Muscle layer of duodenum (tissue), 2 donors: ENCODE measurements around the gene MICAL3.

Experiments
- H3K27ac ChIP-seq: one replicate; pipeline ENCODE4 v1.7.0; 2013; ENCODE audit warnings: mild to moderate bottlenecking, low read length
- H3K27me3 ChIP-seq: one replicate; pipeline ENCODE4 v1.7.0; 2013; ENCODE audit warnings: low read depth, mild to moderate bottlenecking, control low read depth, low read length
- H3K36me3 ChIP-seq, 2 donors: one replicate each; pipeline ENCODE4 v1.7.0; 2013; ENCODE audit warnings: low read length in 2 of 2, control low read depth in 1 of 2, mild to moderate bottlenecking in 1 of 2; ENCODE audit not compliant: insufficient read depth in 2 of 2, control insufficient read depth in 1 of 2
- H3K4me1 ChIP-seq, 2 donors: one replicate each; pipeline ENCODE4 v1.7.0; 2013; ENCODE audit warnings: low read length in 2 of 2, mild to moderate bottlenecking in 2 of 2, control low read depth in 1 of 2, moderate library complexity in 1 of 2; ENCODE audit not compliant: insufficient read depth in 2 of 2, control insufficient read depth in 1 of 2
- H3K4me3 ChIP-seq, 2 donors: one replicate each; pipeline ENCODE4 v1.7.0; 2013; ENCODE audit warnings: low read length in 2 of 2, low read depth in 1 of 2, mild to moderate bottlenecking in 1 of 2
- H3K9me3 ChIP-seq, 2 donors: one replicate each; pipeline ENCODE4 v1.7.0; 2013; ENCODE audit warnings: low read length in 2 of 2, control low read depth in 1 of 2, mild to moderate bottlenecking in 1 of 2; ENCODE audit not compliant: control insufficient read depth in 1 of 2
- donor health status: healthy.

The MICAL3 gene

GRCh38 chr22:17968126-17968525, 56.2 kb downstream of the MICAL3 start:
- Histone ChIP-seq H3K27me3 (no peaks in the 10 kb centered on the region), H3K9me3 (no peaks in the 10 kb centered on the region), H3K36me3 (no peaks in the 10 kb centered on the region), H3K4me1 (peaks cover 10 to 44% of the 10 kb centered on the region in 2 donors), H3K4me3 (no peak overlapping the region), H3K27ac (no peak overlapping the region)

DNA sequence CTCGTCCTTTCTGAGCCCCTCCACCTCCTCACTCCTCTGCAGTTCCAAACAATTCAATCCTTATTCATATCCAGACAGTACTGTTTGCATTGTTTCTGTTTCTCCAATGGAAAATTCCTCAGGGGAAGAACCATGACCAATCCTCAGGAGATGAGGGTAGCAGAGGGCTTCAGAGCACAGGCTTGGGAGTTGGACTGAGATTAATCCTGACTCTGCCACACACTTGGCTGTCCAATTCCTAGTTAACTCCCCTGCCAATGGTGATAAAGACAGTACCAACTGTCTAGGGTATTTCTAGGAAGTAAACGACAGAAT, 58.0 kb downstream of the MICAL3 start:
- Histone ChIP-seq H3K27me3 (no peaks in the 10 kb centered on the region), H3K4me3 (no peak overlapping the region), H3K9me3 (no peaks in the 10 kb centered on the region), H3K36me3 (no peaks in the 10 kb centered on the region), H3K27ac (no peak overlapping the region), H3K4me1 (peaks cover 0 to 34% of the 10 kb centered on the region in 2 donors)

DNA sequence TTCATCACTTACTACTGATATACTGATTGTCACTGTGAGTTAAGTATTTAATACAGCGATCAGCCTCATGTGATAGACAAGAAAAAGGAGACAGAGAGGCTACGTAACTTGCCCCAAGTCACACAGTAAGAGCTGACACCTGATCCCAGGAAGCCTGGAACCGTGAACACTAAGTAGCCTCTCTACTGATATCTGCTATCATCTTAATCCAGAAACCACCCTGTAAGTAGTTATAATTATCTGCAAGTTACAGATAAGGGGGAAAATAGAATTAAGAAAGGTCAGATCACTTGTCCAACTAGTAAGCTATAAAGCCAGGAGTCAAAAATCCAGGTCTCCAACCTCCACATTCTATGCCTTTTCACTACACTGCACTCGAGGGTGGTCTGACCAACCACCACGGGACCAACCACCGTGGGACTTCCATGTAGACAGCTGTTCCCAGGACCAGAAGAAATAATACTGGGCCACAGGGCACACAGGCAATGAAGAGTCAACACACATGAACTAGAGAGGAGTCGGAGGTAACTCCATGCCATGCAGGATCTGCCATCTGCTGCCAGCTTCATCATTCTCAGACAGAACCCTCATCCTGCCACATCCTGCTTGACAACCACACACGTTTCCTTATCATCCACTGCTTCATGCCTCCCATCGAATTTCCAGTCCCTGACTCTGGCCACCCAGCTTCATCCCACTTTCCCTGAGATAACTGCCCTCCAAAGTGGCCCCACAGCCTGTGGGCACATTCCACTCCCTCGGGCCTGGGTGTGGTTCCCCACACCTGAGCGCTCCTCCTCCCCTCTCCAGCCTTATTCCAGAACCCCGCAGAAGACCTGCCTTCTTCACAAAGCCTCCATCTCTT, 58.6 kb downstream of the MICAL3 start:
- Histone ChIP-seq H3K4me1 (peaks cover 0 to 34% of the 10 kb centered on the region in 2 donors), H3K27ac (no peak overlapping the region), H3K4me3 (no peak overlapping the region), H3K9me3 (no peaks in the 10 kb centered on the region), H3K27me3 (no peaks in the 10 kb centered on the region), H3K36me3 (no peaks in the 10 kb centered on the region)

GRCh38 chr22:17964643-17965042, 59.7 kb downstream of the MICAL3 start:
- Histone ChIP-seq H3K27me3 (no peaks in the 10 kb centered on the region), H3K4me1 (peaks cover 0 to 32% of the 10 kb centered on the region in 2 donors), H3K36me3 (no peaks in the 10 kb centered on the region), H3K27ac (no peak overlapping the region), H3K4me3 (no peak overlapping the region), H3K9me3 (no peaks in the 10 kb centered on the region)

DNA sequence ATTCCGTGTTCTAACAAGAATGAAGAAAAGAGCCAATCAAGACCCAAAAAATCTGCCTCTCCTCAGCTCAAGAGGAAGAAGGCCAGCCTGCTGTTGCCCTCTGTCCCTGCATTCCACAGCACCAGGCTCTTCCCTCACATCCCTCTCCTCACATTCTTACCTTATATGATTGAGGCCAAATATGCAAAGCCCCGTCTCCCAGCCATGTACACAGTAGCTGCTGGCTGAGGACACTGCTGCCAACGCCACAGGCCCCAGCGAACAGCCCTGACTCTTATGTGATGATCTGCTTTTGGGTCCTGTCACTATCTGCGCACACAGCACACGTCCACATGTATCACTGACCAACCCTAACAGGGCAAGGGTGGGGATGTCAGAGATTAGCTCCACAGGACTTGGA, 60.2 kb downstream of the MICAL3 start:
- Histone ChIP-seq H3K9me3 (no peaks in the 10 kb centered on the region), H3K27ac (no peak overlapping the region), H3K27me3 (no peaks in the 10 kb centered on the region), H3K4me1 (peaks cover 0 to 27% of the 10 kb centered on the region in 2 donors), H3K36me3 (no peaks in the 10 kb centered on the region), H3K4me3 (no peak overlapping the region)

DNA sequence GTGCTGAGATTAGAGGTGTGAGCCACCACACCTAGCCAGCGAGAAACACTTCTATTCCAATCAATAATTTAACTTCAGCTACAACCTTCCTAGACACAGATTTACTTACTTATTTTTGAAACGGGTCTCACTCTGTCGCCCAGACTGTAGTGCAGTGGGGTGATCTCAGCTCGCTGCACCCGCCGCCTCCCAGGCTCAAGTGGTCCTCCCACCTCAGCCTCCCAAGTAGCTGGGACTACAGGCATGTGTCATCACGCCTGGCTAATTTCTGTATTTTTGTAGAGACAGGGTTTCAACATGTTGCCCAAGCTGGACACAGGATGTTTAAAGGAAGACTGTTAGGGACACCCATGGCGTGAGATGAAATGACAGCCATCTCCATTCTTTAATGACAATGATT, 61.3 kb downstream of the MICAL3 start:
- Histone ChIP-seq H3K4me1 (peaks cover 0 to 31% of the 10 kb centered on the region in 2 donors), H3K27me3 (no peaks in the 10 kb centered on the region), H3K4me3 (no peak overlapping the region), H3K27ac (no peak overlapping the region), H3K9me3 (no peaks in the 10 kb centered on the region), H3K36me3 (no peaks in the 10 kb centered on the region)

GRCh38 chr22:17962168-17962567, 62.2 kb downstream of the MICAL3 start:
- H3K4me1 ChIP-seq: peaks cover 0 to 31% of the 10 kb centered on the region in 2 donors

DNA sequence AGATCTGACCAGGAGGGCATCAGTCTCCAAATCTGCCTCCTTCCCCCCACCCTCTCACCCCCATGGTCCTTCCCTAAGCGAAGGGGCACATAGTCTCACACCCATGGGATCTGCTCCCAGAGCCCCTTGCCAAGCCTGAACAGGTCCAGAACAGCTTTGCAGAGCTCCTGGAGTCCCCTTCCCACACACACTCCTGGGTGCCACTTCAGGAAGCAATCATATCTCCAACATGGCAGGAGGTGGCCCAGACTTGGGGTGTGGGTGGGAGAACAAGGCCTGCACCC, 63.0 kb downstream of the MICAL3 start:
- Histone ChIP-seq H3K4me1 (peaks cover 0 to 29% of the 10 kb centered on the region in 2 donors), H3K27ac (no peak overlapping the region), H3K9me3 (no peaks in the 10 kb centered on the region), H3K4me3 (no peak overlapping the region), H3K27me3 (no peaks in the 10 kb centered on the region), H3K36me3 (no peaks in the 10 kb centered on the region)

More at GRCh38 chr22:17962168-17962567, 62.2 kb downstream of the MICAL3 start:
- H3K27ac ChIP-seq: no peak overlapping the region
- no peaks in the 10 kb centered on the region for H3K27me3 ChIP-seq
- no peaks in the 10 kb centered on the region for H3K36me3 ChIP-seq
- H3K9me3 ChIP-seq: no peaks in the 10 kb centered on the region
- no peak overlapping the region for H3K4me3 ChIP-seq

GRCh38 chr22:17960695-17961445, 63.5 kb downstream of the MICAL3 start:
- Histone ChIP-seq H3K4me3 (no peak overlapping the region), H3K9me3 (no peaks in the 10 kb centered on the region), H3K27me3 (no peaks in the 10 kb centered on the region), H3K36me3 (no peaks in the 10 kb centered on the region), H3K4me1 (peaks cover 0 to 29% of the 10 kb centered on the region in 2 donors), H3K27ac (no peak overlapping the region)

- Histone ChIP-seq H3K9me3 (no peaks in the 10 kb centered on the region), H3K4me1 (peaks cover 0 to 30% of the 10 kb centered on the region in 2 donors), H3K4me3 (no peak overlapping the region), H3K27ac (no peak overlapping the region), H3K27me3 (no peaks in the 10 kb centered on the region), H3K36me3 (no peaks in the 10 kb centered on the region)
These were observed 64.3 kb downstream of the MICAL3 start for GRCh38 chr22:17960011-17960410.

- Histone ChIP-seq H3K27me3 (no peaks in the 10 kb centered on the region), H3K4me1 (peaks cover 0 to 19% of the 10 kb centered on the region in 2 donors), H3K27ac (no peak overlapping the region), H3K36me3 (no peaks in the 10 kb centered on the region), H3K9me3 (no peaks in the 10 kb centered on the region), H3K4me3 (no peak overlapping the region)
These were observed 66.2 kb downstream of the MICAL3 start for GRCh38 chr22:17958166-17958565.
